A549 (cell line): ENCODE results near the gene TXNRD2. TPM values are rescaled to one million over a fixed set of nuclear protein-coding genes. Genes with fewer than 3 reads are reported as not detected.

Experiments
- ATAC-seq, 2 experiments: fragments of 200-7000 bp in 1 of 2; fragments of >200 bp in 1 of 2; cut with Nextera tagmentation in 1 of 2; cut with Tn5 transposase in 1 of 2; 3 replicates each; pipeline versions ENCODE4 v1.8.0 to v1.9.1; 2018 to 2020; ENCODE audit warnings: mild to moderate bottlenecking in 1 of 2, moderate library complexity in 1 of 2
- CTCF ChIA-PET: fragments of 300-600 bp; sonication (Branson Sonifier 250); formaldehyde crosslinking; extraction: SDS; loops from one replicate; lab custom pipeline; 2021; ENCODE audit warnings: antibody characterized with exemption, inconsistent platforms; lab: Yijun Ruan, JAX
- POLR2A ChIA-PET: fragments of 350-600 bp; formaldehyde crosslinking; extraction: SDS; loops from one replicate; lab custom pipeline; 2021; ENCODE audit warnings: antibody characterized with exemption, inconsistent platforms; lab: Yijun Ruan, JAX
- DNase-seq, 2 experiments: peaks; one replicate each; pipeline versions ENCODE4 v3.0.0 to v3.0.0-alpha.2; 2011 to 2016; ENCODE audit warnings: low read depth in 1 of 2, low spot score in 1 of 2
- FAIRE-seq: peaks from 2 replicates; lab custom pipeline; 2011; peaks lifted over from hg19 to GRCh38; lab: Jason Lieb, UNC
- H3K27ac ChIP-seq, 2 experiments: fragments of >200 bp; sonication (Bioruptor Twin); formaldehyde crosslinking; 3 replicates each; pipeline ENCODE4 v1.5.1; 2016 to 2017
- H3K4me1 ChIP-seq: fragments of >200 bp; sonication (Bioruptor Twin); formaldehyde crosslinking; 3 replicates; pipeline ENCODE4 v1.6.1; 2016
- H3K4me2 ChIP-seq: fragments of >200 bp; sonication (Bioruptor Twin); formaldehyde crosslinking; 3 replicates; pipeline ENCODE4 v1.6.1; 2016
- H3K4me3 ChIP-seq: fragments of >200 bp; sonication (Bioruptor Twin); formaldehyde crosslinking; 3 replicates; pipeline ENCODE4 v1.5.1; 2016
- H3K9me3 ChIP-seq: fragments of >200 bp; sonication (Bioruptor Twin); formaldehyde crosslinking; 3 replicates; pipeline ENCODE4 v1.6.1; 2016
- CBX2 ChIP-seq: fragments of 200-600 bp; sonication (generic); IDR thresholded peaks from 2 replicates; pipeline ENCODE4 v1.6.1; 2016; ENCODE audit warnings: low read depth, mild to moderate bottlenecking, borderline replicate concordance
- CBX8 ChIP-seq: fragments of 200-600 bp; sonication (generic); IDR thresholded peaks from 2 replicates; pipeline ENCODE4 v1.6.1; 2016
- GATA3 ChIP-seq: IDR thresholded peaks from 2 replicates; pipeline ENCODE4 v1.6.1; 2012; ENCODE audit warnings: borderline replicate concordance
- HDAC2 ChIP-seq: fragments of 200-600 bp; sonication (generic); IDR thresholded peaks from 2 replicates; pipeline ENCODE4 v1.6.1; 2016
- KDM1A ChIP-seq: fragments of 200-600 bp; sonication (generic); IDR thresholded peaks from 2 replicates; pipeline ENCODE4 v1.6.1; 2016; ENCODE audit warnings: low read depth, mild to moderate bottlenecking
- MAFK ChIP-seq: fragments of 450-650 bp; IDR thresholded peaks from 2 replicates; pipeline ENCODE4 v1.6.1; 2014; ENCODE audit not compliant: partially characterized antibody
- NFE2L2 ChIP-seq: fragments of 150-350 bp; conservative IDR thresholded peaks from 2 replicates; pipeline ENCODE4 v1.6.1; 2014; ENCODE audit warnings: low read length
- NR3C1 ChIP-seq: fragments of >200 bp; sonication (Bioruptor Twin); formaldehyde crosslinking; IDR thresholded peaks from 3 replicates; pipeline ENCODE4 v1.6.1; 2017
- POLR2AphosphoS2 ChIP-seq: conservative IDR thresholded peaks from 2 replicates; pipeline ENCODE4 v1.6.1; 2012; ENCODE audit warnings: low read length, improper control_type of control experiment, inconsistent platforms
- RARB ChIP-seq: fragments of 250-450 bp; sonication (Bioruptor Pico); IDR thresholded peaks from 2 replicates; pipeline ENCODE4 v1.8.0; 2021; ENCODE audit warnings: mild to moderate bottlenecking, moderate library complexity
- RFX5 ChIP-seq: fragments of 450-650 bp; IDR thresholded peaks from 2 replicates; pipeline ENCODE4 v1.7.1; 2014; ENCODE audit warnings: antibody characterized with exemption, mild to moderate bottlenecking, moderate library complexity
- RNF2 ChIP-seq: fragments of 200-600 bp; sonication (generic); IDR thresholded peaks from 2 replicates; pipeline ENCODE4 v1.6.1; 2016; ENCODE audit warnings: low read depth, mild to moderate bottlenecking, antibody characterized with exemption, moderate library complexity, borderline replicate concordance
- SREBF2 ChIP-seq: fragments of 450-650 bp; IDR thresholded peaks from 2 replicates; pipeline ENCODE4 v1.6.1; 2014; ENCODE audit warnings: mild to moderate bottlenecking, moderate library complexity
- ZNF302 ChIP-seq: fragments of 250-450 bp; sonication (Bioruptor Pico); IDR thresholded peaks from 2 replicates; pipeline ENCODE4 v1.9.0; 2021; ENCODE audit warnings: inconsistent platforms, mild to moderate bottlenecking, moderate library complexity
- ZSCAN20 ChIP-seq: fragments of 250-450 bp; sonication (Bioruptor Pico); IDR thresholded peaks from 2 replicates; pipeline ENCODE4 v1.8.0; 2022; ENCODE audit warnings: mild to moderate bottlenecking, moderate library complexity
- WGBS: methylation state at CpG from one replicate; pipeline ENCODE4 v1.1.6; 2017; ENCODE audit errors: missing lambda C conversion rate; 5-methylcytosine and 5-hydroxymethylcytosine counted together
- polyA plus RNA-seq, 4 experiments: library from polyadenylated mRNA; depleted of rRNA in 3 of 4; stranded (reverse); fragments of >200 nt; fragmentation: RNase III in 1 of 4; extraction: RNeasy Plus Mini Kit Qiagen cat#74134 plus additional on column Dnase treatment in 1 of 4; gene quantifications; 2 replicates in 3 of 4; 3 replicates in 1 of 4; pipeline ENCODE4 v1.2.3, GENCODE V29; 2011 to 2017
- TF ChIP-seq, protein P1 (sequence below): fragments of 250-450 bp; sonication (Bioruptor Pico); IDR thresholded peaks from 2 replicates; pipeline ENCODE4 v1.5.0; 2020; ENCODE audit warnings: low read depth, mild to moderate bottlenecking, moderate library complexity
- TF ChIP-seq, protein P2 (sequence below): fragments of 200-600 bp; sonication (generic); IDR thresholded peaks from 2 replicates; pipeline ENCODE4 v1.6.1; 2016; ENCODE audit warnings: antibody characterized with exemption, mild to moderate bottlenecking, moderate library complexity
- TF ChIP-seq, protein P3 (sequence below): fragments of 150-350 bp; IDR thresholded peaks from 2 replicates; pipeline ENCODE4 v1.6.1; 2014; ENCODE audit warnings: low read depth, mild to moderate bottlenecking, low read length

Gene TXNRD2
- polyA plus RNA-seq, 2 of the 4 experiments (the other 2 are of a cell fraction) = 16.3 to 25.6 TPM

DNA sequence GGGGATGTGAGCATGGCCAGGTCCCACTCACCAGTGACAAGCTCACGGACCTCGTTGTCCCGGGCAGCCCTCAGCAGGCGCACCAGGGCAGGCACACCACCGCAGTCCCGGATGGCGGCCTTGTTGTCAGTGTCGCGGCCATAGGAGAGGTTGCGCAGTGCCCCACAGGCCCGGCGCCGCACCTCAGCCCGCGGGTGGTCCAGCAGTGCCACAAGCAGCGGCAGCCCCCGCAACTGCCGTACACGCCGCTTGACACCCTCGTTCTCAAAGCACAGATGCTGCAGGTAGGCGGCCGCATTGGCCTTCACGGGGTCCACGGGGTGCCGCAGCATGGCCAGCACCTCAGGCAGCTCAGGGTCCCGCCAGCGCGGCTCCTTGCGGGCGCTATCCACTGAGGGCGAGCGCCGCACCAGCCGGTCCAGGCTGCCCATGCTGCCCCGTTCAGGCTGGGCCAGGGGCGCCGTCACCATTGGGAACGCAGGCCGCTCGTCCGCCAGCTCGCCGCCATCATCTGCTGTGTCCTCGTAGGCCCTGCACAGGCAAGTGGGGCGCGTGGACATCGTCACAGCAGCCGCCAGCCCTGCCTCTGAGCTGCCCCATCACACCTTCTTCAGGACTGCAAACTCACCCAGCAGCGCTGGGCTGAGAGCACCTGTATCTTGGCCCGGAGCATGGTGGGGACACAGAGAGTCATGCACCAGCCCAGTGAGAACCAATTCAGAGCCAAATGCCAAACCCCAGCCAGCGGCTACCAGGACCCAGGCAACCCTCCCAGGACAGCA is 38.3 kb upstream of the TXNRD2 start:
- ChIA-PET CTCF (interaction anchor here (0.6 kb wide), 1 partner anchor 11 kb away, joined by 3 read pairs; no protein-coding TSS in a partner anchor), POLR2A (no interaction called here)
- DNase-seq (no peak), ATAC-seq (no peak), FAIRE-seq (no peak)
- TF ChIP-seq NR3C1 (no peak), CBX8 (no peak), HDAC2 (no peak), ZNF302 (CRISPR knock-in tag) (no peak), SREBF2 (no peak), CBX2 (no peak)
- TF ChIP-seq, protein P1, sequence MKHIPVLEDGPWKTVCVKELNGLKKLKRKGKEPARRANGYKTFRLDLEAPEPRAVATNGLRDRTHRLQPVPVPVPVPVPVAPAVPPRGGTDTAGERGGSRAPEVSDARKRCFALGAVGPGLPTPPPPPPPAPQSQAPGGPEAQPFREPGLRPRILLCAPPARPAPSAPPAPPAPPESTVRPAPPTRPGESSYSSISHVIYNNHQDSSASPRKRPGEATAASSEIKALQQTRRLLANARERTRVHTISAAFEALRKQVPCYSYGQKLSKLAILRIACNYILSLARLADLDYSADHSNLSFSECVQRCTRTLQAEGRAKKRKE (CRISPR knock-in tag) = no peak
- Histone ChIP-seq H3K27ac (no peak overlapping the region), H3K4me1 (peaks cover 14% of the 10 kb centered on the region), H3K4me2 (no peak overlapping the region), H3K9me3 (no peaks in the 10 kb centered on the region), H3K4me3 (no peak overlapping the region)
- 87% methylated on average over 4 of the region's 52 CpGs for WGBS

DNA sequence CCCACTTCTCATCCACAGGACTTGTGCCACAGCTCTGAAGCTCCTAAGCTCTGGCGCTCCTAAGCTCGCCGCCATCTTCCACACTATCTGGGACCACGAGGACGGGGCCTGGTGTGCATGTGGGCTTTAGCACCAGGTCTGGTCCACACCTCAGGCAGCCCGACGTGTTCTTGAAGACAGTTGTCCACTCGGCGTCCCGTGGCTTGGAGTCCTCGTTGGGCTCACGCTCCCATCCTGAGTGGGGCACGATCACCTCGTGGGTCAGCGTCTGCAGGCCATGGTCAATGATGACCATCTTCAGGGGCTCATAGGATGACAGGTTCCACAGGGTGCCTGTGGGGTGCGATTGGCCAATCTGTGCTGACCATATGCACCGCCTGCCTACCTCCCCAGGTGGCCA is 37.1 kb upstream of the TXNRD2 start:
- CTCF ChIA-PET = interaction anchor here (0.7 to 2.0 kb wide), 3 partner anchors 9 to 35 kb away, joined by 3 to 8 read pairs (median 4); no protein-coding TSS in a partner anchor
- POLR2A ChIA-PET = interaction anchor here (0.6 kb wide), 1 partner anchor 124 kb away, joined by 6 read pairs; no protein-coding TSS in a partner anchor
- no peak for FAIRE-seq
- H3K27ac ChIP-seq = no peak overlapping the region
- no peak overlapping the region for H3K4me3 ChIP-seq
- no peak for TF ChIP-seq ZSCAN20
- no peak for TF ChIP-seq POLR2AphosphoS2
- ATAC-seq = no peak
- peaks cover 8% of the 10 kb centered on the region for H3K4me1 ChIP-seq
- 85% methylated on average over 6 of the region's 17 CpGs for WGBS
- no peaks in the 10 kb centered on the region for H3K9me3 ChIP-seq
- no peak overlapping the region for H3K4me2 ChIP-seq
- no peak for DNase-seq

DNA sequence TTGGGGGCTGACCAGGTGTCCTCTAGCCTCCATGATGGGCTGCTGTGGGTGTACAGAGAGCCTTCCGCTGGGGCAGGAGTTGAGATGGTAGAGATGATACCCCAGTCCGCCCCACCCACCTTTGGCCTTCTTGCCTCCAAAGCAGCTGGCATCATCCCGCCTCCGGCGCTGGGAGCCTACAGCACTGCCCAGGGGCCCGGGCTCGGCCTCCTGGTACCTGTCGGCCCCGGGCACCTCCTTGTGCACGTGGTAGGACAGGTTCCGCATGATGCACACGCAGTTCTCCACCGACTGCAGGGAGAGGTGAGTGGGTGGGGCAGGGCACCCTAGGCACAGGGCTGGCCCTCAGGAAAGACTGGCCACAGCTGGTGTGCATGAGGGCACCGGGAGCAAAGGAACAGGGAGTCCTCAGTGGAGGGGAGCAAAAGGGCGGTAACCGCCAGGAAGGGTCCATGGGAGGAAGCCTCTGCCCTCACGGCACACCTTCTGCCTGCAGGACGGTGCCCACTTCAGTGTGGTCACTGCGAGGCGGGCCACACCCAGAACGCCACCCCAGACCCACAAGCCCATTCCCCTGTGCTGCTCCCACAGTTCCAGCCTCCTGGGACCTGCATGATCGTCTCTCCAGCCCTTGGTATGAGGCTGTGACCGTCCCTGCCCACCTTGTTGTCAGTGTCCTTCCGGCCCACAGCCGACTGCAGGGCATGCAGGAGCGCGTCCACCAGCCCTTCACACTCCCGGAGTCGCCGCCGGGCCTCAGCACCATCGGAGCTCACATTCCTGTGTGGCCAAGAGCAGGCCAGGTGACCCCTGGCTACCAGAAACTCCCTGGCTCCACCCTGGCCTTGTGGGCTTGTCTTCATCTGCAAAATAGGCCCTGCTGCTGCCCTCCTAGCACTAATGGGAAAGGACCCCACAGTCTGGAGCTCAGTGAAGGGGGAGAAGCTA is 36.0 kb upstream of the TXNRD2 start:
- ATAC-seq = no peak
- H3K27ac ChIP-seq = no peak overlapping the region
- peaks cover 5% of the 10 kb centered on the region; the same call in 1 of the 3 replicates for H3K4me1 ChIP-seq
- no peak overlapping the region for H3K4me2 ChIP-seq
- no peaks in the 10 kb centered on the region for H3K9me3 ChIP-seq
- no peak overlapping the region for H3K4me3 ChIP-seq
- ChIA-PET POLR2A (no interaction called here), CTCF (interaction anchor here (1.1 to 2.0 kb wide), 2 partner anchors 10 to 36 kb away, joined by 3 to 8 read pairs; no protein-coding TSS in a partner anchor)
- FAIRE-seq = no peak
- DNase-seq = no peak
- 75% methylated on average over 9 of the region's 32 CpGs for WGBS
- TF ChIP-seq, protein P2, sequence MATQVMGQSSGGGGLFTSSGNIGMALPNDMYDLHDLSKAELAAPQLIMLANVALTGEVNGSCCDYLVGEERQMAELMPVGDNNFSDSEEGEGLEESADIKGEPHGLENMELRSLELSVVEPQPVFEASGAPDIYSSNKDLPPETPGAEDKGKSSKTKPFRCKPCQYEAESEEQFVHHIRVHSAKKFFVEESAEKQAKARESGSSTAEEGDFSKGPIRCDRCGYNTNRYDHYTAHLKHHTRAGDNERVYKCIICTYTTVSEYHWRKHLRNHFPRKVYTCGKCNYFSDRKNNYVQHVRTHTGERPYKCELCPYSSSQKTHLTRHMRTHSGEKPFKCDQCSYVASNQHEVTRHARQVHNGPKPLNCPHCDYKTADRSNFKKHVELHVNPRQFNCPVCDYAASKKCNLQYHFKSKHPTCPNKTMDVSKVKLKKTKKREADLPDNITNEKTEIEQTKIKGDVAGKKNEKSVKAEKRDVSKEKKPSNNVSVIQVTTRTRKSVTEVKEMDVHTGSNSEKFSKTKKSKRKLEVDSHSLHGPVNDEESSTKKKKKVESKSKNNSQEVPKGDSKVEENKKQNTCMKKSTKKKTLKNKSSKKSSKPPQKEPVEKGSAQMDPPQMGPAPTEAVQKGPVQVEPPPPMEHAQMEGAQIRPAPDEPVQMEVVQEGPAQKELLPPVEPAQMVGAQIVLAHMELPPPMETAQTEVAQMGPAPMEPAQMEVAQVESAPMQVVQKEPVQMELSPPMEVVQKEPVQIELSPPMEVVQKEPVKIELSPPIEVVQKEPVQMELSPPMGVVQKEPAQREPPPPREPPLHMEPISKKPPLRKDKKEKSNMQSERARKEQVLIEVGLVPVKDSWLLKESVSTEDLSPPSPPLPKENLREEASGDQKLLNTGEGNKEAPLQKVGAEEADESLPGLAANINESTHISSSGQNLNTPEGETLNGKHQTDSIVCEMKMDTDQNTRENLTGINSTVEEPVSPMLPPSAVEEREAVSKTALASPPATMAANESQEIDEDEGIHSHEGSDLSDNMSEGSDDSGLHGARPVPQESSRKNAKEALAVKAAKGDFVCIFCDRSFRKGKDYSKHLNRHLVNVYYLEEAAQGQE = no peak
- TF ChIP-seq MAFK (no peak), RNF2 (no peak), KDM1A (no peak), GATA3 (no peak), RARB (no peak), NFE2L2 (no peak), RFX5 (no peak), CBX2 (no peak)
- TF ChIP-seq, protein P3, sequence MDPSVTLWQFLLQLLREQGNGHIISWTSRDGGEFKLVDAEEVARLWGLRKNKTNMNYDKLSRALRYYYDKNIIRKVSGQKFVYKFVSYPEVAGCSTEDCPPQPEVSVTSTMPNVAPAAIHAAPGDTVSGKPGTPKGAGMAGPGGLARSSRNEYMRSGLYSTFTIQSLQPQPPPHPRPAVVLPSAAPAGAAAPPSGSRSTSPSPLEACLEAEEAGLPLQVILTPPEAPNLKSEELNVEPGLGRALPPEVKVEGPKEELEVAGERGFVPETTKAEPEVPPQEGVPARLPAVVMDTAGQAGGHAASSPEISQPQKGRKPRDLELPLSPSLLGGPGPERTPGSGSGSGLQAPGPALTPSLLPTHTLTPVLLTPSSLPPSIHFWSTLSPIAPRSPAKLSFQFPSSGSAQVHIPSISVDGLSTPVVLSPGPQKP = no peak
